Smooth muscle cell (in vitro differentiated cells): ENCODE results near the gene DACT1. TPM values are rescaled to one million over a fixed set of nuclear protein-coding genes. Genes with fewer than 3 reads are reported as not detected.

ENCODE experiments used
- DNase-seq: peaks from one replicate; lab custom pipeline; 2025; ENCODE audit not compliant: unreplicated experiment; lab: John Stamatoyannopoulos, UW
- H2AFZ ChIP-seq: fragments of 200-600 bp; sonication (generic); 2 replicates; pipeline ENCODE4 v1.6.0; 2016; ENCODE audit warnings: antibody characterized with exemption, low read depth, mild to moderate bottlenecking
- H3F3A ChIP-seq: fragments of 200-600 bp; sonication (generic); 2 replicates; pipeline ENCODE4 v1.6.0; 2017; ENCODE audit warnings: antibody characterized with exemption, low read depth
- H3K27ac ChIP-seq: fragments of 200-600 bp; sonication (generic); 2 replicates; pipeline ENCODE4 v1.5.1; 2016; ENCODE audit warnings: low read depth, mild to moderate bottlenecking
- H3K27me3 ChIP-seq: fragments of 200-600 bp; sonication (generic); 2 replicates; pipeline ENCODE4 v1.6.1; 2016; ENCODE audit warnings: low read depth, mild to moderate bottlenecking
- H3K36me3 ChIP-seq: fragments of 200-600 bp; sonication (generic); 2 replicates; pipeline ENCODE4 v1.5.1; 2016; ENCODE audit warnings: low read depth
- H3K4me1 ChIP-seq: fragments of 200-600 bp; sonication (generic); 2 replicates; pipeline ENCODE4 v1.5.1; 2016; ENCODE audit warnings: low read depth
- H3K4me2 ChIP-seq: fragments of 200-600 bp; sonication (generic); 2 replicates; pipeline ENCODE4 v1.6.0; 2016; ENCODE audit warnings: mild to moderate bottlenecking
- H3K4me3 ChIP-seq: fragments of 200-600 bp; sonication (generic); 2 replicates; pipeline ENCODE4 v1.5.1; 2016; ENCODE audit warnings: mild to moderate bottlenecking
- H3K79me2 ChIP-seq: fragments of 200-600 bp; sonication (generic); 2 replicates; pipeline ENCODE4 v1.6.0; 2016; ENCODE audit warnings: low read depth, mild to moderate bottlenecking
- H3K9ac ChIP-seq: fragments of 200-600 bp; sonication (generic); 2 replicates; pipeline ENCODE4 v1.6.0; 2016; ENCODE audit warnings: low read depth
- H3K9me3 ChIP-seq: fragments of 200-600 bp; sonication (generic); replicated peaks from 2 replicates; pipeline ENCODE4 v1.5.1; 2016; ENCODE audit warnings: low read depth
- H4K20me1 ChIP-seq: fragments of 200-600 bp; sonication (generic); 2 replicates; pipeline ENCODE4 v1.6.0; 2016; ENCODE audit warnings: low read depth
- CTCF ChIP-seq: fragments of 200-600 bp; sonication (generic); IDR thresholded peaks from 2 replicates; pipeline ENCODE4 v1.5.1; 2017; ENCODE audit warnings: borderline replicate concordance, mild to moderate bottlenecking, antibody characterized with exemption; ENCODE audit not compliant: insufficient read depth, poor library complexity, severe bottlenecking
- WGBS: methylation state at CpG from one replicate; pipeline ENCODE4 v1.1.7; 2016; ENCODE audit warnings: low lambda C conversion rate; 5-methylcytosine and 5-hydroxymethylcytosine counted together
- polyA plus RNA-seq: library from polyadenylated mRNA; unstranded; fragments of >200 nt; fragmentation: Nextera tagmentation; extraction: Ambion mirVana; gene quantifications from 2 replicates; pipeline ENCODE4 v1.2.1, GENCODE V29; 2016
- total RNA-seq: library from RNA; depleted of rRNA; stranded (reverse); fragments of >200 nt; gene quantifications from 2 replicates; pipeline ENCODE4 v1.2.3, GENCODE V29; 2014

The DACT1 gene
- total and polyA plus RNA-seq, 2 experiments from 2014 or later, result 91.4 to 92.4 TPM

GRCh38 chr14:58659061-58659460 lies 21.3 kb downstream of the DACT1 start:
- Histone ChIP-seq H3K79me2 (no peaks in the 10 kb centered on the region), H3K27ac (no peak overlapping the region), H4K20me1 (no peaks in the 10 kb centered on the region), H3F3A (peaks cover 8% of the 10 kb centered on the region), H3K36me3 (no peaks in the 10 kb centered on the region), H3K4me2 (no peak overlapping the region), H3K27me3 (no peaks in the 10 kb centered on the region), H3K9me3 (no peaks in the 10 kb centered on the region), H3K4me1 (peaks cover 5% of the 10 kb centered on the region), H3K4me3 (no peak overlapping the region), H2AFZ (no peak overlapping the region), H3K9ac (no peak overlapping the region)
- WGBS, result 65% methylated on average over 1 of the region's 1 CpG
- TF ChIP-seq CTCF, result no peak
- DNase-seq, result no peak

GRCh38 chr14:58659846-58660245 lies 22.1 kb downstream of the DACT1 start:
- Histone ChIP-seq H4K20me1 (no peaks in the 10 kb centered on the region), H3K36me3 (no peaks in the 10 kb centered on the region), H3K9ac (no peak overlapping the region), H3K27ac (no peak overlapping the region), H3F3A (peaks cover 8% of the 10 kb centered on the region), H2AFZ (no peak overlapping the region), H3K9me3 (no peaks in the 10 kb centered on the region), H3K79me2 (no peaks in the 10 kb centered on the region), H3K4me2 (no peak overlapping the region), H3K4me3 (no peak overlapping the region), H3K4me1 (peaks cover 5% of the 10 kb centered on the region), H3K27me3 (no peaks in the 10 kb centered on the region)
- no peak for TF ChIP-seq CTCF
- WGBS, result 84% methylated on average over 6 of the region's 6 CpGs
- no peak for DNase-seq

GRCh38 chr14:58660407-58660806 lies 22.6 kb downstream of the DACT1 start:
- Histone ChIP-seq H3K9me3 (no peaks in the 10 kb centered on the region), H3K4me1 (peaks cover 5% of the 10 kb centered on the region), H3K79me2 (no peaks in the 10 kb centered on the region), H3K4me3 (no peak overlapping the region), H2AFZ (no peak overlapping the region), H3K9ac (no peak overlapping the region), H4K20me1 (no peaks in the 10 kb centered on the region), H3K27me3 (no peaks in the 10 kb centered on the region), H3F3A (peaks cover 8% of the 10 kb centered on the region), H3K4me2 (no peak overlapping the region), H3K36me3 (no peaks in the 10 kb centered on the region), H3K27ac (no peak overlapping the region)
- 95% methylated on average over 3 of the region's 3 CpGs for WGBS
- TF ChIP-seq CTCF, result no peak
- no peak for DNase-seq

GRCh38 chr14:58662018-58662417 lies 24.3 kb downstream of the DACT1 start:
- H3F3A ChIP-seq, result peaks cover 8% of the 10 kb centered on the region
- H3K27me3 ChIP-seq, result no peaks in the 10 kb centered on the region
- 90% methylated on average over 1 of the region's 1 CpG for WGBS
- H3K9me3 ChIP-seq, result no peaks in the 10 kb centered on the region
- H3K9ac ChIP-seq, result no peak overlapping the region
- no peaks in the 10 kb centered on the region for H3K36me3 ChIP-seq
- no peaks in the 10 kb centered on the region for H3K79me2 ChIP-seq
- no peak overlapping the region for H3K4me2 ChIP-seq
- no peaks in the 10 kb centered on the region for H4K20me1 ChIP-seq
- DNase-seq, result no peak
- no peak overlapping the region for H3K4me3 ChIP-seq
- no peak for TF ChIP-seq CTCF
- H2AFZ ChIP-seq, result no peak overlapping the region
- H3K4me1 ChIP-seq, result peaks cover 5% of the 10 kb centered on the region
- no peak overlapping the region for H3K27ac ChIP-seq
